ENCODE measurements around the gene DRG1.
"Not testable (repeated sequence)": the region's sequence is repeated elsewhere in the genome, so short reads cannot be mapped to it uniquely, and the experiment has no call there.

DRG1 gene, protein sequence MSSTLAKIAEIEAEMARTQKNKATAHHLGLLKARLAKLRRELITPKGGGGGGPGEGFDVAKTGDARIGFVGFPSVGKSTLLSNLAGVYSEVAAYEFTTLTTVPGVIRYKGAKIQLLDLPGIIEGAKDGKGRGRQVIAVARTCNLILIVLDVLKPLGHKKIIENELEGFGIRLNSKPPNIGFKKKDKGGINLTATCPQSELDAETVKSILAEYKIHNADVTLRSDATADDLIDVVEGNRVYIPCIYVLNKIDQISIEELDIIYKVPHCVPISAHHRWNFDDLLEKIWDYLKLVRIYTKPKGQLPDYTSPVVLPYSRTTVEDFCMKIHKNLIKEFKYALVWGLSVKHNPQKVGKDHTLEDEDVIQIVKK

DNA sequence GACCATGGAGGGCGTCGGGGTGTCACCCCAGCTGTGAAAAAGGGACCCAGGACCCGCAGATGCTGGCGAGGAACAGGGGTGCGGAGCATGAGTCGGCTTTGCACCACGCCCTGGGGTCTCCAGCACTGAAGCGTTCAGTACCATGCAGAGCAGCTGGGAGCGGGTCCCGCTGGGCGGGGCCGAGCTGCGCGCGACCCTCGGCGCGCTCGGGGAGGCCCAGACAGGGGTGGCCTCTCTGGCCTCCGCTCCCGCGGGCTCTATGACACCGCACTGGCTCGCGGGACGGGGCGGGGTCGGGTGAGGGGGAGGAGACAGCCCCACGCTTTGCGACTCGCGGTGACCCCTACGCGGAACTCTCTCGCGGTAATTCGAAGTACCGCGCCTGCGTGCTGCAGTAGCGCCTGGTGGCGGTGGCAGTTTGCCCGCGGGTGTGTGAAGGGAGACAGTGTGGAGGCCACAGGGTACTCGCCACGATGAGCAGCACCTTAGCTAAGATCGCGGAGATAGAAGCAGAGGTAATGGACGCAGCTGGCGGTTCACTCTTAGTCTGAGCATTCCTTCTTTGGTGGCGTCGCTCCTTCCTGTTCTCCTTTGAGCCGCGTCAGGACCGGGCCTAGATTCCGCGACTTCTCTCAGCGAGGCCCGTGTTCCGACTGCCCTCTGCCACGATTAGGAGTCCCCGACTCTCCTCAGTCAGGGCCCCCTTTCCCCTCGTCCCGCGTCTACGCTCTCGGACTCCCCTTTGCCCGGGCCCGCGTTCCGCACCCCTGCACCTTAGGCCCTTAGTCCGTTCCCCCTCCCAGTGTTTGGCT is at the start of gene DRG1:
DRG1 (plus strand) TSS at position 394 of the 812 bp plus-strand sequence; CDS start at position 474, 80 bp downstream.
- peak; percentile 95 for DNase-seq

DNA sequence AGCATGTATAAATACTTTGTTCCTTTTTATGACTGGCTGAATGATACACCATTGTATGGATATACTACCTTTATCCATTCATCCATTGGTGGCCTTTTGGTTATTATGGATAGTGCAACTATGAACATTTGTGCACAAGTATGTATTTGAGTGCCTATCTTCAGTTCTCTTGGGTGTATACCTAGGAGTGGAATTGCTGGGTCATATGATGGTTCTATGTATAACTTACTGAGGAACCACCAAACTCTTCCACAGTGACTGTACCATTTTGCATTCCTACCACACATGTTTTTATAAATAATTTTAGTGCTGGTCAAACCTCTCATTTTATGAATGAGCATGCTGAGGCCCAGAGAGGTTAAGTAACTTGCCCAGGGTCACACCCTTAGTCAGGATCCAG is 49.4 kb upstream of the DRG1 start:
- no peak for DNase-seq

DNA sequence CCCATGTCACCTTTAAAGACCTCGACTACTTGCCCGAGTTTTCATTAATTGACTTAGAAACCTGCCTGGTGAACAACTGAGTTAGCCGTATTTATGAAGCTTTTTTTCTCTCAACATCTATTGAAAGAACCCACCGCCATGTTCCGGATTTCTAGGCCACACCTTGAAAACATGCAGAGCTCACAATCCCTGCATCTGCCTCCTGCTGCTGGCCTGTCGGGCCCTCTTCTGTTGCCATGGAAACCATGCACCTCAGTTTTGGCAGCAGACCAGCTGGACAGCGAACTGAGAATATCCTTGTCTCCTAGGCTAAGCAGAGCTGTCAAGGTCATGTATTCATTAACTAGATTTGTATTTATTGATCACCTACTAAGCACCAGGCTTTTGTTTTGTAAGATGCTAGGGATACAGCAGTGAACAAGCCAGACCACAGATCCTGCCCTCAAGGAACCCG is 49.0 kb upstream of the DRG1 start:
- DNase-seq: no peak

DNA sequence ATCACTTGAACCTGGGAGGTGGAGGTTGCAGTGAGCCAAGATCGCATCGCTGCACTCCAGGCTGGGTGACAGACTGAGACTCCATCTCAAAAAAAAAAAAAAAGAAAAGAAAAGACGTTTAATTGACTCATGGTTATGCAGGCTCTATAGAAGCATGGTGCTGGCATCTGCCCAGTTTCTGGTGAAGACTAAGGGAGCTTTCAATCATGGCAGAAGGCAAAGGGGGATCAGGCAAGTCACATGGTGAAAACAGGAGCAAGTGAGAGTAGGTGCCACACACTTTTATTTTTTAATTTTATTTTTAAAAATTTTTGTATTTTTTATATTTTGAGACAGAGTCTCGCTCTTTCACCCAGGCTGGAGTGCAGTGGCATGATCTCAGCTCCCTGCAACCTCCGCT is 44.9 kb upstream of the DRG1 start:
- DNase-seq: no peak

DNA sequence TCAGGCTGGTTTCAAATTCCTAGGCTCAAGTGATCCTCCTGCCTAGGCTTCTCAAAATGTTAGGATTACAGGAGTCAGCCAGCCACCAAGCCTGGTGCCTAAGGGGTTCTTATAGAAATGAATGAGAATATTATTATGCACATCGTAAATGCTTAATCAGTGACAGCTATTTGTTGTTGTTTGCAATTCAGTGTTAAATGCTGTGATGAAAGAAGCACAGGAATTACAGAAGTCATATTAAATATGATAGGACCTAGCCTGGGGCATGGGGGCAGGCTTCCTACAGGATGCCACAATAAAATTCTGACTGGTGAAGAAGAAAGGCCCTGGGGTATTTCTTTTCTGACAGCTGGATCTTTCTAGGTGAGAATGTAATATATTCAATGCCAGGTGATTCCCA is 39.4 kb upstream of the DRG1 start:
- no peak for DNase-seq

DNA sequence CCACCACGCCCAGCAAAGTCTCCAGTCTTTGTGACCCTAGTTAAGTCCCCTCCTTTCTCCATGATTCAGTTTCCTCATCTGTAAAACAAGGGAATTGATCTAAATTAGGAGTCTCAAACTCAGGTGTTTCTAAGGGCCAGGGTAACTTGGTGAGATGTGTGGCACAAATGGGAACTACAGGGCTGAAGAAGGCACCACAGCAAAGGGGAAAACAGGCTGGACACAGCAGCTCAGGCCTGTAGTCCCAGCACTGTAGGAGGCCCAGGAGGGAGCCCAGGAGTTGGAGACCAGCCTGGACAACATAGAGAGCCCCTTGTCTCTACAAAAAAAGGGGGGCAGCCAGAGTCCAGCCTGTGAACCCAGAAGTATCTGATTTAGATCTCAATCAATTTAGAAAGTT is 37.7 kb upstream of the DRG1 start:
- no peak for DNase-seq

DNA sequence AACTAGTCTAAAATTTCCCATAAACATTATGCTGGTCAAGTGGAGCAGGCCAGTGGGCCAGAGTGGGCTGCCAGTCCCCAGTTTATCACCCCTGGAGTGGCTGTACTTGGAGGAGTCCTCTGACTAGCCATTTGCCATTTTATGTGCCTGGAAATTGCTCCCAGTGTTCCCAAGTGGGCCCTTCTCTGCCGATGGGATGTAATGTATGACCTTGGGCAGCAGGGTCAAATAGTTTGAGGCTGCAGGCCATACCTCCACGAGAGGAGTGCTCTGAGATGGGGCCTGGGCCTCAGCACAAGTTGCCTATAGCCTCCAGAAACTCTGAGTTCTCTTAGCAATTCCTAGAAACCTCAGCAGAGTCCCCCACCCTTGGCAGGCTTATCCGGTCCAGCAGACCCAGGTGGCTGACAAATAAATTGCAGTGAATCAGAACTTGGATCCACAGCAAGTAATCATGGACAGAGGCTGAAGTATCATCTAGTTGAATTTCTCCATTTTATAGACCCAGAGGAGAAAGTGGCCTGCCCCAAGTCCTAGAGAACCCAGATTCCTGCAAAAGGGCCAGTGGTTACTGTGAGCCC is 35.4 kb upstream of the DRG1 start:
- DNase-seq: no peak

DNA sequence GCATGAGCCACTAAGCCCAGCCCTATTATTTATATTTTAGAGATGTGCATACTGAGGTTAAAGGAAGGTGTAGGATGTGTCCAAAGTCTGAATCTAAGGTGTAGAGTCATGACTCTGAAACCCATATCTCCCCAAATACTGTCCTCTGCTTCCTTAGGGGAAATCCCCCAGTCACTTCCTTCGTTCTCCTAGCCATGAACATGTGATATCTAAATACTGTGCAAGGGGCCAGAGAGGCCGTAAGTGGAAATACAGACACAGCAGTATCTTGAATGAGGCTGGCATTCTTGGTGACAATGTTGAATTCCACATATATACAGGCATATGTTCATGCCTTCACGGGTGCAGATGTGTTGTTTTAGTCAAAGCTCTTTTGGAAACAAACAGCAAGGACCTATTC is 32.0 kb upstream of the DRG1 start:
- DNase-seq: no peak

DNA sequence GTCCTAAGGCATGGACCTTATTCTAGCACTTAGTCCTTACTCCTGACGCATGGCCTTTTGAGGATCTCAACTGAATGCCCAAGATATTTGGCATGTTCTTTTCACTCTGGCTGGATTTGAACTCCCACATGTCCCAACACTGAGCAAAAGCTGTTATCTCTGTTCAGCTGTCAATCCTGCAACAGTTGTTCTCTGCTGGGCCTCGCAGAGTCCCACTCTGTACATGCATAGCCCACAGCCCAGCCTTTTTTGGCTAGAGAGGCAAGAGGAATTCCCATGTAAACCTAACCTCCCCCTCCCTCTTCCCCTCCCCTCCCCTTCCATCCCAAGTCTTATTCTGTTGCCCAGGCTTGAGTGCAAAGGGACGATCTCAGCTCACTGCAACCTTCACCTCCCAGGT is 21.8 kb upstream of the DRG1 start:
- no peak for DNase-seq

DNA sequence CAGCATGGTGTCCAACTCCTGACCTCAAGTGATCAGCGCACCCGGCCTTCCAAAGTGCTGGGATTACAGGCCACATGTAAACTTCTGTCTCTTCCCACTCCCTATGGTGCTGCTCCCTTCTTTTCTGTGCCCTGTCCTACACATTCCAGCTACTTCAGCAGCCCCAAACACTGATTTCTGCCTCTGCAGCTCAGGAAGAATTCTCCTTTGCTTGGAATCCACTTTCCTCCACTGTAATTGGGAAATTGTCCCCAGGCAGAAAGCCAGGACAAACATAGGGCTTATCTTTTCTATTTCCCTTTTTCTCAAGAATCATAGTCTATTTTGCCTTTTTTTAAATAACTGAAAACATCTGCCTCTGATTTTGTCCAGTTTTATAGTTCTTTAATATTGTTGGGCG is 21.3 kb upstream of the DRG1 start:
- no peak for DNase-seq

DNA sequence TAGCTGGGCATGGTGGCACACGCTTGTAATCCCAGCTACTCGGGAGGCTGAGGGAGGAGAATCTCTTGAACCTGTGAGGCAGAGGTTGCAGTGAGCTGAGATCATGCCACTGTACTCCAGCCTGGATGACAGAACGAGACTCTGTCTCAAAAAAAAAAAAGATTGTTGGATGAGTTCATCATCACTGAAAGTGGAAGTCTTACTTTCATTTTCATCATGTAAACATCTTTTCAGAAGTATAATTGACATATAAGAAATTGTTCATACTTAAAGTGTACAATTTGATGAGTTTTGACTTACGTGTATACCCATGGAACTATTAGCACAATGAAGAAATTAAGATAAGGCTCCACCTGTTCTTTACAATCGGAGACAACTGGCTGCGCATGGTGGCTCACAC is 20.8 kb upstream of the DRG1 start:
- DNase-seq: not testable (repeated sequence)

DNA sequence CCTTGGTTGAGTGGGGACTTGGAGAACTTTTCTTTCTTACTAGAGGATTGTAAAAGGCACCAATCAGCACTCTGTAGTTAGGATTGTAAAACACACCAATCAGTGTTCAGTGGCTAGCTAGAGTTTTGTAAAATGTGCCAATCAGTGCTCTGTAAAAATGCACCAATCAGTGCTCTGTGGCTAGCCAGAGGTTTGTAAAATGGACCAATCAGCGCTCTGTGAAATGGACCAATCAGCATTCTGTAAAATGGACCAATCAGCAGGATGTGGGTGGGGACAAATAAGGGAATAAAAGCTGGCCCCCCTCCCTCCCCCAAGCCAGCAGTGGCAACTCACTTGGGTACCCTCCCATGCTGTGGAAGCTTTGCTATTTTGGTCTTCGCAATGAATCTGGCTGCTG is 5.5 kb upstream of the DRG1 start:
- no peak for DNase-seq

DNA sequence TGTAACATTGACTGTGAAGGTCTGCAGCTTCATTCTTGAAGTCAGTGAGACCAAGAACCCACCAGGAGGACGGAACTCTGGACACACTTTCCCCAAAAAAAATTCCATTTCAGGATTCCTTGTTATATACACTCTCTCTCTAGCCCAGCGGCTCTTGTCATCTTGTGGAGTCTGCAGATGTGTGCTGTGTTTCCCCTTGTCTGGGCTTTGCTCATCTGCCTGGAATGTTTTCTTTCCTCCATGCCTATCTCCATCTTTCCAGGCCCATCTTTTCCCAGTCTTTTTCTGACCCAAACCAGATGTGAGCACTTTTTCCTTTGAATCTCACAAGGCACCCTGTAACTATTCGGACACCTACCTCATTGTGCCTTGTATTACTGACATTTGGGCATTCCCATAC is 5.1 kb upstream of the DRG1 start:
- no peak for DNase-seq

DNA sequence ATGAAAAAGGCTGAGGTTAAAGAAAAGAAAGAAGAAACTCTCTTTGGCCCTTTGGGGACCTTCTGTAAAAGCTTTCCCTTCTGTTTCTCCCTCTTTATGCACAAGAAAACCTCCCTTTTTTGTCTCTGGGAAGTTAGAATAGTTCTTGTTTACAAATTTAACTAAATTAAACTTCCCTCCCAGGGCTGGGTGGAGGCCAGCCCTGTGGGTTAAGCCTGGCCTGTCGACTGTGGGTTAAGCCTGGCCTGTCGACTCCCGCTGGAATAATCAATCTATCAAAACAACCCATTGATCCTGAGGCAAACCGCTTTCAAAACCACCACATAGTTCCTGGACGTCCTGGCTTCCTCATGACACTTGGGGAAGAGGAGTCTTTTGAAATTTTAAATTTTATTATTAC is 1.2 kb upstream of the DRG1 start:
- DNase-seq: no peak

DNA sequence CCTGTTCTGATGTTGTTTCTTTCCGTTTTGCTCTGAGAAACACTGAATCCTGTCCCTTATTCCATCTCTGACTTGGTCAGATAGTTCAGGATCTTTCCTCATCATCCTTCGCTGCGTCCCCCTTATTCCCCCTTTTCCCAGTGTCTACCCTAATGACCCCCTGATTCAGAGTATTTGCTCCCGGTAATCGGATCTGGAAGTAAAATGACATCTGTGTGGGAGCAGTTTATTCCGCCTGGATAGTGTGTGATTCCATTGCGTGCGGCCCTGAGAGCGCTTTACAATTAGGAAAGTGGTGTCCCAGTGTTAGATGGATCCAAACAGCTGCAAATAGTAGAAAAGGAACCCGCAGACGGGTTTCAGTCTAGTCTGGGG is 606 bp downstream of the DRG1 start:
- DNase-seq: no peak

DNA sequence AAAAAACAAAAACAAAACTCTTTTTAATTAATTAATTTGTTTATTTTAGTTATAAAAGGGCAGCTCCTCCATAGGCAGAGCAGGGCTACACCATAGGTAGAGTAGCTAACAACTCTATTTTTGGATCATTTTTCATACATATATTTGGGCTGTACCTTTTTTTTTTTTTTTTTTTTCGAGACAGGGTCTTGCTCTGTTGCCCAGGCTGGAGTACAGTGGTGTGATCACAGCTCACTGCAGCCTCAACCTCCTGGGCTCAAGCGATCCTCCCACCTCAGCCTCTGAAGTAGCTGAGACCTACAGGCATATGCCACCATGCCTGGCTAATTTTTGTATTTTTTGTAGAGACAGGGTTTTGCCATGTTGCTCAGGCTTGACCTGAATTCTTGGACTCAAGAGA is 2.9 kb downstream of the DRG1 start:
- not testable (repeated sequence) for DNase-seq

DNA sequence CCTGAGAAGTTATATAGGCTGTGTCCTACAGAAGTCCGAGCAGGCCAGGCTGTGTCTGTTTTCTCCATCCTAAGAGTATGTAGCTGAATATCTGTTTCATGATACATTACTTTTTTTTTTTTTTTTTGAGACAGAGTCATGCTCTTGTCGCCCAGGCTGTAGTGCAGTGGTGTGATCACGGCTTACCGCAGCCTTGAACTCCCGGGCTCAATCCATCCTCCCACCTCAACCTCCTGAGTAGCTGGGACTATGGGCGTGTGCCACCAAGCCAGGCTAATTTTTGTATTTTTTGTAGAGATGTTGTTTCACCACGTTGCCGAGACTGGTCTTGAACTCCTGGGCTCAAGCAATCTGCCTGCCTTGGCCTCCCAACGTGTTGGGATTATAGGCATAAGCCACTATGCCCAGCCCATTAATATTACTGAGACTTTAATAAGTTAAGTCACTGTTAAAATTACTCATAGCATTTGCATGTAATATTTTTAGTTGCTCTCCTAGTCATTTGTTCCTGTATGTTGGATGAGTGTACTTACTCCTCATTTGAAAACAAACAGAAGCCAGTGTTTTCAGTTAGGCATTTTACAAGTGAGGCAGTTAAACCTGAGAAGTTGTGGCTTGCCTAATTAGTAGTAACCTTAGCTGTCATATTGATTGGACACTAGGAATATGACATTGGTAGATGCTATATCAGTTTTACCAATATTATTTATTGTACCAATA is 26.1 kb downstream of the DRG1 start:
- no peak for DNase-seq

DNA sequence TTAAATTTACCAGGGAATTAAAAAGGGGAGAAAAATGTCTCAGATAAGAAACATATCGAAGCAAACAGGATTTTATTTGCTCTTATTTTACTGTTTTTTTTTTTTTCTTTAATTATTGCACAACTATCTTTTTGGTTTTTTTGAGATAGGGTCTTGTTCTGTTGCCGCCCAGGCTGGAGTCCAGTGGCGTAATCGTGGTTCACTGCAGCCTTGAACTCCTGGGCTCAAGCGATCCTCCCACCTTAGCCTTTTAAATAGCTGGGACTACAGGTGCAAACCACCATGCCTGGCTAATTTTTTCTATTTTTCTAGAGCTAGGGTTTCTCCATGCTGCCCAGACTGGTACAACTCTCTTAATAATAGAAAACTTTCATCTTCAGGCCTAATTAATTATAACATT is 32.5 kb downstream of the DRG1 start:
- no peak for DNase-seq

DNA sequence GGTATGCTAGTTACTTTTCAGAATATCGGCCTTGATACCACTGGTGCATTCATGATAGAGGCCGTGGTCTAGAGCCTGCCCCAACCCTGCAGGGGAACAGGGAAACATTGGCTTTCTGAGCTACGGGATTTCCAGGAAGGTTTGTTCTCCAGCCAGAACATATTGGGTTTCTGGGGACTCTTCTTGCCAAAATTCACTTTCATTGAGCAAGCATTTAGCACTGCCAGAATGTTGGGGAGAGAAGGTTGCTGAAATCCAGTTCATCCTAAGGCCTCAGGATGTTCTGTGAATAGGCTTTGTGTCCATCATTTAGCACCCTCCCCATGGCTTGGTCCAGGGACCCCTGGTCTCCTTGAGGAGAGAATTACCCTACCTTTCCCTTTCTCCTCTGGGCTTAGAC is 36.7 kb downstream of the DRG1 start:
- no peak for DNase-seq

DNA sequence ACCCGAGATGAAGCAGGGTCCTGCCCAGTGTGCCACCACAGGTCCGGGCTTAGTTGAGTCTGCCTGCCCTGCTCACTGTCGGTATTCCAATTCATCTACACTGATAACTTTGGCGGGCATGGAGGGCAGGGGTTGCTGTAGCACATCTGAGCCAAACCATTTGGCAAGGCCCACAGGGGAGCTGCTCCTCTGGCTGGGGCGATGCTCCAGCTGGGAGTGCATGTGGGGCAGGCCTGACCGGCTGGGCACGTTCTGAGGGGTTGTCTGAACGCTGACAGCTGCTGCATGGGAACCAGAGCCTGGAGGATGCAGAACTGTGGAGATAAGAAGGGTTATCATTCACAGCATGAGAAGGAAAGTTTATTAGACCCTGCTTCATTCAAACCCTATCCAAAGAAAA is 40.4 kb downstream of the DRG1 start:
- no peak for DNase-seq

DNA sequence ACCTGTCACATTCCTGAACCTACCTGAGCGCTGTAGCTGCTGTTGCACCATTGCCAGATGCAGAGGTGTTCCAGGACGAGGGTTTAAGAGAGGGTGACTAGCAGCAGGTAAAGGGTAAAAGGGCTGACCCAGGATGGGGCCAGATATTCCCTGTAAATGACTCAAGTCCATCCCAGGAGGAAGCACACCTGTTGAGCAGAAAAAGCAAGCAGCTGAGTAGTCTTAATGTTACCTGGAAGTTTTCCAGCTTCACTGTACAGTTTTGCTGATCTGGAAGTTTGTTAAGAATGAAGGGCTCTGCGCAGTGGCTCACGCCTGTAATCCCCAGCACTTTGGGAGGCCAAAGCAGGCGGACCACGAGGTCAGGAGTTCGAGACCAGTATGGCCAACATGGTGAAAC is 41.3 kb downstream of the DRG1 start:
- no peak for DNase-seq

DNA sequence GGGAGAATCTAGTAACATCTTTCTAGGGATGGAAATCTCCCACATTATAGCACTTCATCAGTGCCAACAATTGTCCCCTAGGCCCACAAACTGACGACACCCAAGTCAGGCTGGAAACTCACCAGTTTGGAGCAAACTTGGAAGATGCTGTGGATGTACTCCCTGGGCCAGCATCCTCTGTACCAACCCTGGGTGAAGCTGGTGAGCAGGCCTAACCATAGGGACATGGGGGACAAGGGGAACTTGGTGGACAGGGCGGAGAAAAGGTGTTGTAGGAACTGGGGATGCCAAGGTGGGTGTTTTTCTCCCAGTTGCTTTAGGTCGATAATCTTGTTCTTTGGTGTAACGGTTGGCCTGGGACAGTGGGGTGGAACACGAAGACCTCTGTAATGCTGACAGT is 42.2 kb downstream of the DRG1 start:
- no peak for DNase-seq

DNA sequence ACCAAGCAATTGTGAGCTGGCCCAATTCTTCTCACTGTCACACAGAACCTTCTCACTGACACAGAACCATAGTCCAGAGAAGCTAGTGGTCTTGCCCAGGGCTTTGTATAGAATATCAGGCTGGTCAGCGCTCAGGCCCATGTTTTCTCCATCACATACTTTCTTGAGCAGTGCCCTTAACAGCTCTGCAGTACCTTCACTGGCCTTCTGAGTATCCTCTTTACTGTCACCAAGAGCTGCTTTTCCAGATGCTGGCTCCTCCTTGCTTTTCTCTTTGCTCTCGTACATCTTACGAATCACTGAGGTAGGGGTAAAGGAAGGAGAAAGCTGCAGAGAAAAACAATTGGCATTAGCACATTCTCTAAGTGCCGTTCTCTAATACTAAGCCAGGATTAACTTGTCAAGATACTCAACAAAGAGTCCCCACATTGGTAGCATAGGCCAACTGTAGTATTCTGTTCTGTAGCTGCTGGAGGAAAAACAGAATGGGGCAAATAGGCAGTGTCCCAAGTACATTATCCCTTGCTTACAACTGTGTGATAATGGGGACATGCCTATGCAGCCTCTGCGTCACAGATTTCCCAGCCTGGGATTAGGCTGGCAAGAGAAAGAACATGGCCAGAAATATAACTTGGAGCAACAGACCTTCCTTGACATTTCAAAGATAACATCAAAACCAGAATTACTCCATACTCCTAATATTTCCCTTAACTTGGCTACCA is 43.5 kb downstream of the DRG1 start:
- DNase-seq: no peak
